H1 (cell line): ENCODE data around the gene PID1. TPM values are rescaled to one million over a fixed set of nuclear protein-coding genes. Genes with fewer than 3 reads are reported as not detected.

ENCODE experiments used
- CTCF ChIA-PET: fragments of 300-600 bp; sonication (Branson Sonifier 250); formaldehyde crosslinking; loops from one replicate; lab custom pipeline; 2021; ENCODE audit not compliant: partially characterized antibody; lab: Charles Lee
- POLR2A ChIA-PET: fragments of 300-600 bp; sonication (Branson Sonifier 250); formaldehyde crosslinking; loops from one replicate; lab custom pipeline; 2021; ENCODE audit warnings: inconsistent platforms; ENCODE audit not compliant: partially characterized antibody; lab: Charles Lee
- DNase-seq, 2 experiments: peaks; one replicate each; pipeline versions ENCODE4 v3.0.0 to v3.0.0-alpha.2; 2010 to 2022; ENCODE audit warnings: low spot score in 2 of 2, low read depth in 1 of 2, mixed read lengths in 1 of 2
- FAIRE-seq: peaks from 2 replicates; lab custom pipeline; 2011; peaks lifted over from hg19 to GRCh38; lab: Jason Lieb, UNC
- H2AFZ ChIP-seq: 2 replicates; pipeline ENCODE4 v1.8.1; 2012; ENCODE audit warnings: low read length, inconsistent platforms
- H2AK5ac ChIP-seq: 2 replicates; pipeline ENCODE4 v1.6.1; 2013; ENCODE audit warnings: low read depth, low read length
- H2BK120ac ChIP-seq: replicated peaks from 2 replicates; pipeline ENCODE3; 2013; ENCODE audit warnings: low read depth, low read length, inconsistent platforms
- H2BK12ac ChIP-seq: 2 replicates; pipeline ENCODE4 v1.6.1; 2013; ENCODE audit warnings: low read depth, low read length
- H2BK15ac ChIP-seq: 2 replicates; pipeline ENCODE4 v1.6.1; 2013; ENCODE audit warnings: low read length
- H2BK20ac ChIP-seq: 2 replicates; pipeline ENCODE4 v1.6.1; 2013; ENCODE audit warnings: low read length
- H2BK5ac ChIP-seq: 2 replicates; pipeline ENCODE4 v1.6.1; 2013; ENCODE audit warnings: low read depth, low read length
- H3K14ac ChIP-seq: 2 replicates; pipeline ENCODE4 v1.6.1; 2013; ENCODE audit warnings: inconsistent platforms; ENCODE audit not compliant: insufficient read length
- H3K18ac ChIP-seq: 2 replicates; pipeline ENCODE4 v1.6.1; 2013; ENCODE audit warnings: low read length; ENCODE audit errors: extremely low read depth
- H3K23ac ChIP-seq: 2 replicates; pipeline ENCODE4 v1.6.1; 2013; ENCODE audit warnings: inconsistent platforms; ENCODE audit not compliant: insufficient read length
- H3K23me2 ChIP-seq: 2 replicates; pipeline ENCODE4 v1.6.1; 2013; ENCODE audit warnings: low read depth, low read length
- H3K27ac ChIP-seq: 2 replicates; pipeline ENCODE4 v1.6.1; 2011; ENCODE audit warnings: low read depth, low read length, inconsistent platforms
- H3K27me3 ChIP-seq, 4 experiments: replicated peaks in 1 of 4; 1 replicate in 1 of 4; 2 replicates in 3 of 4; pipeline versions ENCODE4 v1.6.1 to v1.8.1; 2011 to 2013; ENCODE audit warnings: low read length in 3 of 4, mild to moderate bottlenecking in 3 of 4, inconsistent platforms in 2 of 4, mixed read lengths in 2 of 4, moderate library complexity in 1 of 4; ENCODE audit not compliant: control insufficient read depth in 3 of 4, insufficient read depth in 3 of 4; ENCODE audit errors: extremely low read depth in 1 of 4
- H3K36me3 ChIP-seq, 4 experiments: 2 replicates each; pipeline versions ENCODE4 v1.6.1 to v1.8.1; 2011 to 2013; ENCODE audit warnings: mild to moderate bottlenecking in 4 of 4, low read length in 3 of 4, moderate library complexity in 2 of 4, control low read depth in 1 of 4, inconsistent platforms in 1 of 4; ENCODE audit not compliant: insufficient read depth in 4 of 4, control insufficient read depth in 2 of 4
- H3K4ac ChIP-seq: replicated peaks from 2 replicates; pipeline ENCODE3; 2013; ENCODE audit warnings: low read length, low read depth, mixed read lengths, inconsistent platforms; ENCODE audit not compliant: insufficient read length
- H3K4me1 ChIP-seq, 4 experiments: replicated peaks in 1 of 4; 1 replicate in 1 of 4; 2 replicates in 3 of 4; pipeline versions ENCODE4 v1.6.1 to v1.8.1; 2011 to 2013; ENCODE audit warnings: low read length in 3 of 4, inconsistent platforms in 2 of 4, mixed read lengths in 1 of 4; ENCODE audit not compliant: insufficient read depth in 4 of 4, control insufficient read depth in 3 of 4
- H3K4me2 ChIP-seq, 2 experiments: 2 replicates each; pipeline versions ENCODE4 v1.6.1 to v1.8.1; 2011 to 2013; ENCODE audit warnings: low read depth in 2 of 2, low read length in 2 of 2, control low read depth in 1 of 2, inconsistent platforms in 1 of 2, mild to moderate bottlenecking in 1 of 2; ENCODE audit not compliant: insufficient read depth in 1 of 2
- H3K4me3 ChIP-seq, 4 experiments: fragments of 200-600, 300-600 bp in 1 of 4; sonication (generic), shearing (Covaris generic), sonication (Bioruptor Twin) in 1 of 4; 2 replicates each; pipeline versions ENCODE4 v1.5.1 to v1.8.1; 2011 to 2016; ENCODE audit warnings: low read length in 4 of 4, low read depth in 3 of 4, control low read depth in 2 of 4, inconsistent platforms in 2 of 4, mild to moderate bottlenecking in 2 of 4, mixed read lengths in 1 of 4, moderate library complexity in 1 of 4; ENCODE audit not compliant: insufficient read depth in 2 of 4; ENCODE audit errors: extremely low read depth in 1 of 4
- H3K56ac ChIP-seq: replicated peaks from 2 replicates; pipeline ENCODE3; 2013; ENCODE audit warnings: low read depth, mild to moderate bottlenecking, mixed read lengths, low read length, inconsistent platforms; ENCODE audit not compliant: insufficient read length
- H3K79me1 ChIP-seq: 2 replicates; pipeline ENCODE4 v1.6.1; 2013; ENCODE audit warnings: low read depth, low read length, control low read depth
- H3K79me2 ChIP-seq, 2 experiments: 2 replicates each; pipeline versions ENCODE4 v1.6.1 to v1.8.1; 2012 to 2013; ENCODE audit warnings: low read length in 2 of 2, mild to moderate bottlenecking in 2 of 2, inconsistent platforms in 1 of 2; ENCODE audit not compliant: insufficient read depth in 2 of 2, control insufficient read depth in 1 of 2
- H3K9ac ChIP-seq, 4 experiments: replicated peaks in 1 of 4; 1 replicate in 1 of 4; 2 replicates in 3 of 4; pipeline versions ENCODE4 v1.6.1 to v1.8.1; 2011 to 2013; ENCODE audit warnings: low read depth in 3 of 4, low read length in 3 of 4, control low read depth in 2 of 4, mild to moderate bottlenecking in 2 of 4, moderate library complexity in 2 of 4, inconsistent platforms in 1 of 4; ENCODE audit errors: extremely low read depth in 1 of 4
- H3K9me3 ChIP-seq, 2 experiments: 2 replicates each; pipeline versions ENCODE4 v1.6.1 to v1.8.1; 2012 to 2013; ENCODE audit warnings: mild to moderate bottlenecking in 2 of 2, moderate library complexity in 2 of 2, control low read depth in 1 of 2, inconsistent platforms in 1 of 2, low read depth in 1 of 2, low read length in 1 of 2, mixed read lengths in 1 of 2; ENCODE audit not compliant: insufficient read depth in 2 of 2
- H4K20me1 ChIP-seq, 2 experiments: replicated peaks in 1 of 2; 2 replicates each; pipeline versions ENCODE3 to v1.8.1; 2011 to 2013; ENCODE audit warnings: inconsistent platforms in 2 of 2, low read length in 2 of 2, mild to moderate bottlenecking in 1 of 2; ENCODE audit not compliant: insufficient read depth in 2 of 2, control insufficient read depth in 1 of 2
- H4K5ac ChIP-seq: 2 replicates; pipeline ENCODE4 v1.6.1; 2013; ENCODE audit warnings: low read length, low read depth, mixed read lengths, inconsistent platforms; ENCODE audit not compliant: insufficient read length
- H4K8ac ChIP-seq: 2 replicates; pipeline ENCODE4 v1.8.0; 2013; ENCODE audit warnings: mild to moderate bottlenecking, moderate library complexity, low read length, inconsistent platforms; ENCODE audit not compliant: insufficient read depth; ENCODE audit errors: extremely low read depth
- H4K91ac ChIP-seq: replicated peaks from 2 replicates; pipeline ENCODE3; 2013; ENCODE audit warnings: low read length, mixed read lengths, inconsistent platforms; ENCODE audit not compliant: insufficient read length
- CBX8 ChIP-seq: fragments of 300-800, 300-1000 bp; sonication (generic); IDR thresholded peaks from 2 replicates; pipeline ENCODE4 v1.7.1; 2016; ENCODE audit warnings: low read depth, low read length, borderline replicate concordance
- CEBPB ChIP-seq: IDR thresholded peaks from 2 replicates; pipeline ENCODE4 v1.6.1; 2012; ENCODE audit warnings: low read depth, low read length
- CREB1 ChIP-seq: IDR thresholded peaks from 2 replicates; pipeline ENCODE4 v1.6.1; 2012; ENCODE audit warnings: inconsistent platforms
- EGR1 ChIP-seq: IDR thresholded peaks from 2 replicates; pipeline ENCODE4 v1.6.1; 2011; ENCODE audit warnings: low read depth, low read length, borderline replicate concordance
- JUND ChIP-seq: IDR thresholded peaks from 2 replicates; pipeline ENCODE4 v1.6.1; 2011; ENCODE audit warnings: mild to moderate bottlenecking, improper control_type of control experiment, low read length
- KDM5A ChIP-seq: fragments of 200-600 bp; IDR thresholded peaks from 2 replicates; pipeline ENCODE4 v1.7.1; 2012; ENCODE audit warnings: mild to moderate bottlenecking, low read length, inconsistent platforms, mixed read lengths
- SIN3A ChIP-seq, 2 experiments: IDR thresholded peaks in 1 of 2; conservative IDR thresholded peaks in 1 of 2; 2 replicates each; pipeline ENCODE4 v1.6.1; 2011 to 2012; ENCODE audit warnings: low read length in 2 of 2, improper control_type of control experiment in 1 of 2, low read depth in 1 of 2, mild to moderate bottlenecking in 1 of 2
- SIRT6 ChIP-seq: IDR thresholded peaks from one replicate; pipeline ENCODE4 v1.7.1; 2012; ENCODE audit warnings: low read length, inconsistent platforms
- TAF1 ChIP-seq: IDR thresholded peaks from 2 replicates; pipeline ENCODE4 v1.6.1; 2011; ENCODE audit warnings: mild to moderate bottlenecking, low read depth, low read length
- TBP ChIP-seq: IDR thresholded peaks from 2 replicates; pipeline ENCODE4 v1.6.1; 2011; ENCODE audit warnings: low read depth, low read length, improper control_type of control experiment
- TEAD4 ChIP-seq: IDR thresholded peaks from 2 replicates; pipeline ENCODE4 v1.6.1; 2012; ENCODE audit warnings: low read depth, low read length, inconsistent platforms, mixed read lengths
- YY1 ChIP-seq: IDR thresholded peaks from 2 replicates; pipeline ENCODE4 v1.6.1; 2011; ENCODE audit warnings: low read depth, mild to moderate bottlenecking, low read length
- WGBS, 2 experiments: shearing (Covaris generic) in 1 of 2; methylation state at CpG; one replicate each; pipeline versions ENCODE4 v1.1.6 to v1.1.7; 2013 to 2015; ENCODE audit warnings: low lambda C conversion rate in 2 of 2, mixed read lengths in 2 of 2, inconsistent platforms in 1 of 2, low coverage in 1 of 2, missing lambda C conversion rate in 1 of 2; ENCODE audit not compliant: insufficient replicate concordance in 2 of 2, insufficient coverage in 1 of 2, insufficient read length in 1 of 2; ENCODE audit errors: extremely low coverage in 1 of 2, missing lambda C conversion rate in 1 of 2; 5-methylcytosine and 5-hydroxymethylcytosine counted together
- polyA plus RNA-seq, 7 experiments: library from polyadenylated mRNA; depleted of rRNA in 3 of 7; stranded (reverse) in 5 of 7; unstranded in 2 of 7; fragments of >200 nt in 5 of 7; fragments of 200-250 nt in 2 of 7; gene quantifications; 1 replicate in 5 of 7; 2 replicates in 1 of 7; 4 replicates in 1 of 7; pipeline versions ENCODE4 v1.2.1 to v1.2.3, GENCODE V29; 2011 to 2013; ENCODE audit warnings: missing spikeins in 2 of 7, mixed read lengths in 2 of 7
- total RNA-seq: library from RNA; stranded (reverse); fragmentation: NEBNext Ultra II Directional; extraction: Animal tissue kit (Norgen Biotek cat#: 25700); gene quantifications from 2 replicates; pipeline ENCODE4 v1.2.1, GENCODE V29; 2021
- TF ChIP-seq, protein P1 (sequence below): IDR thresholded peaks from 2 replicates; pipeline ENCODE4 v1.6.1; 2011; ENCODE audit warnings: low read depth, mild to moderate bottlenecking, low read length; ENCODE audit not compliant: insufficient read depth

The PID1 gene
- total and polyA plus RNA-seq, 2 of the 8 experiments (the other 6 are each of a cell fraction or from before 2014, with no cell fraction given): 1.5 to 3.3 TPM

DNA sequence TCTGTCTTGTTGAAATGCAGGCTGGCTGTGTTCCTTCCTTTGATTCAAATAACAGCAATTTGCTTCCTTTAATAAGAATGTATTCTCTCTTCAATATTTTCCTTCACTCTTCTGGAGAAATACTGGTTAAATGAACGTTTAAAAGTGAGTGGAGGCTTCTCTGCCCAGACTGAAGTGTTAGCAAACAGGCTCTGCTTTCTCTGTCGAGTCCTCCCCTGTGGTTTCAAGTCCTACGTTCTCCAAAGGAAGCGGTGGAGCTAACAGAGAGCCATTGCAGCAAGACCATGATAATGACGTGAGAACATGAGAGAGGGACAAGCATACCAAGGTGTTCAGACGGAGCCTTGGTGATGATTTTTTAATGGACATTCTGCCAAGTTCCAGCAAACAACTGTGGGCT is 26.2 kb upstream of the PID1 start:
- Histone ChIP-seq H3K14ac (no peak overlapping the region), H2AFZ (0 out of 2 replicates have a peak overlapping the region, but pooled peaks have one; percentile 17), H4K8ac (no peak overlapping the region)
- TF ChIP-seq JUND: no peak
- TF ChIP-seq KDM5A: no peak
- TF ChIP-seq SIRT6: no peak
- TF ChIP-seq CBX8: no peak
- no peak for TF ChIP-seq TAF1
- TF ChIP-seq CREB1: no peak
- TF ChIP-seq TEAD4: no peak
- TF ChIP-seq EGR1: no peak
- TF ChIP-seq, protein P1, sequence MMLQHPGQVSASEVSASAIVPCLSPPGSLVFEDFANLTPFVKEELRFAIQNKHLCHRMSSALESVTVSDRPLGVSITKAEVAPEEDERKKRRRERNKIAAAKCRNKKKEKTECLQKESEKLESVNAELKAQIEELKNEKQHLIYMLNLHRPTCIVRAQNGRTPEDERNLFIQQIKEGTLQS: no peak
- no peak for TF ChIP-seq TBP
- no peak for TF ChIP-seq SIN3A (conservative IDR thresholded peaks at IDR 0.05 in 1 of 2, IDR thresholded peaks at IDR 0.05 in 1 of 2; ENCODE audit: low read depth in 1 of 2, low read length in 2 of 2)
- TF ChIP-seq YY1: no peak
- TF ChIP-seq CEBPB: no peak
- TF ChIP-seq, all 59 proteins: peak for 0
- H4K5ac ChIP-seq: no peak overlapping the region
- no peaks in the 10 kb centered on the region for H3K4me1 ChIP-seq
- no peak overlapping the region for H4K91ac ChIP-seq
- ChIA-PET CTCF (interaction anchor here (0.8 to 1.5 kb wide), 4 partner anchors 10 to 290 kb away, joined by 3 to 5 read pairs (median 4); no protein-coding TSS in a partner anchor), POLR2A (no interaction called here)
- no peak overlapping the region for H3K9ac ChIP-seq
- no peak overlapping the region for H3K4ac ChIP-seq
- H3K23ac ChIP-seq: no peak overlapping the region
- FAIRE-seq (no peak), DNase-seq (no peak)
- H3K4me2 ChIP-seq: no peak overlapping the region
- no peak overlapping the region for H2BK12ac ChIP-seq
- H3K18ac ChIP-seq: no peak overlapping the region
- WGBS, 2 experiments: 76% methylated on average over 6 of the region's 6 CpGs; no CpG with 5 or more reads in 1 of the 2 experiments
- H3K27ac ChIP-seq: no peak overlapping the region
- no peaks in the 10 kb centered on the region for H3K79me2 ChIP-seq
- no peaks in the 10 kb centered on the region for H3K36me3 ChIP-seq
- no peak overlapping the region for H3K4me3 ChIP-seq
- no peaks in the 10 kb centered on the region for H3K23me2 ChIP-seq
- H2AK5ac ChIP-seq: no peak overlapping the region
- H2BK5ac ChIP-seq: no peak overlapping the region
- no peak overlapping the region for H2BK15ac ChIP-seq
- no peak overlapping the region for H2BK20ac ChIP-seq
- no peak overlapping the region for H2BK120ac ChIP-seq
- H3K79me1 ChIP-seq: no peaks in the 10 kb centered on the region
- no peaks in the 10 kb centered on the region for H4K20me1 ChIP-seq
- H3K56ac ChIP-seq: no peak overlapping the region
- H3K9me3 ChIP-seq: no peaks in the 10 kb centered on the region
- no peaks in the 10 kb centered on the region for H3K27me3 ChIP-seq
